K562 (cell line): ENCODE data around the gene SPOUT1. TPM values are rescaled to one million over a fixed set of nuclear protein-coding genes. Genes with fewer than 3 reads are reported as not detected.

Experiments used
- CCNT2 ChIP-seq: IDR thresholded peaks from 2 replicates; pipeline ENCODE4 v1.6.1; 2011; ENCODE audit warnings: borderline replicate concordance, low read depth, mild to moderate bottlenecking, moderate library complexity, mixed read lengths, low read length; ENCODE audit not compliant: insufficient read length; ENCODE audit errors: extremely low read depth
- FOXP4 ChIP-seq: sonication (generic); formaldehyde crosslinking; IDR thresholded peaks from 2 replicates; pipeline ENCODE4 v1.8.0; 2022; ENCODE audit warnings: mild to moderate bottlenecking, missing genetic modification reagents, borderline replicate concordance
- ILK ChIP-seq: fragments of 450-650 bp; IDR thresholded peaks from 2 replicates; pipeline ENCODE4 v1.6.1; 2016; ENCODE audit warnings: missing genetic modification characterization, low read depth, mild to moderate bottlenecking, missing compliant biosample characterization, moderate library complexity, borderline replicate concordance
- KDM1A ChIP-seq, 2 experiments: fragments of 450-650 bp; IDR thresholded peaks; 2 replicates each; pipeline ENCODE4 v1.6.1; 2016; ENCODE audit warnings: mild to moderate bottlenecking in 2 of 2
- MYBL2 ChIP-seq, 2 experiments: fragments of 450-650 bp in 1 of 2; sonication (generic) in 1 of 2; formaldehyde crosslinking in 1 of 2; IDR thresholded peaks; 2 replicates each; pipeline versions ENCODE4 v1.6.1 to v1.8.1; 2017 to 2022; ENCODE audit warnings: borderline replicate concordance in 1 of 2, inconsistent platforms in 1 of 2, low read depth in 1 of 2, mild to moderate bottlenecking in 1 of 2, missing genetic modification reagents in 1 of 2, moderate library complexity in 1 of 2
- NCOR1 ChIP-seq: fragments of 450-650 bp; IDR thresholded peaks from 2 replicates; pipeline ENCODE4 v1.6.1; 2016; ENCODE audit warnings: mild to moderate bottlenecking, moderate library complexity
- NR2C1 ChIP-seq, 2 experiments: fragments of 450-650 bp; IDR thresholded peaks; 2 replicates each; pipeline ENCODE4 v1.6.1; 2017; ENCODE audit warnings: mild to moderate bottlenecking in 2 of 2, antibody characterized with exemption in 1 of 2, inconsistent platforms in 1 of 2, missing compliant biosample characterization in 1 of 2, missing genetic modification characterization in 1 of 2
- RNF2 ChIP-seq: sonication (generic); IDR thresholded peaks from 2 replicates; pipeline ENCODE4 v1.6.1; 2016
- TBL1XR1 ChIP-seq, 2 experiments: IDR thresholded peaks; 2 replicates each; pipeline ENCODE4 v1.6.1; 2012; ENCODE audit warnings: improper control_type of control experiment in 2 of 2, low read length in 2 of 2, mild to moderate bottlenecking in 1 of 2
- TCF3 ChIP-seq: sonication (generic); formaldehyde crosslinking; IDR thresholded peaks from 2 replicates; pipeline ENCODE4 v1.4.0; 2020; ENCODE audit warnings: mild to moderate bottlenecking, missing genetic modification reagents
- TFE3 ChIP-seq: fragments of 450-650 bp; formaldehyde crosslinking; IDR thresholded peaks from 2 replicates; pipeline ENCODE4 v1.4.0; 2020; ENCODE audit warnings: mild to moderate bottlenecking, mixed read lengths
- YY1 ChIP-seq, 3 experiments: IDR thresholded peaks; 2 replicates each; pipeline ENCODE4 v1.6.1; 2011; ENCODE audit warnings: low read length in 2 of 3, mild to moderate bottlenecking in 2 of 3, moderate library complexity in 2 of 3, borderline replicate concordance in 1 of 3, control low read depth in 1 of 3, low read depth in 1 of 3; ENCODE audit not compliant: insufficient read depth in 3 of 3, insufficient replicate concordance in 2 of 3, control insufficient read depth in 1 of 3, insufficient read length in 1 of 3; ENCODE audit errors: extremely low read depth in 1 of 3
- ZBTB49 ChIP-seq: sonication (generic); formaldehyde crosslinking; IDR thresholded peaks from 2 replicates; pipeline ENCODE4 v1.8.0; 2022; ENCODE audit warnings: missing genetic modification reagents, mild to moderate bottlenecking, borderline replicate concordance
- ZMIZ1 ChIP-seq, 2 experiments: fragments of 150-350 bp in 1 of 2; IDR thresholded peaks; 2 replicates each; pipeline ENCODE4 v1.6.1; 2012 to 2016; ENCODE audit warnings: low read depth in 2 of 2, low read length in 2 of 2, mild to moderate bottlenecking in 1 of 2, moderate library complexity in 1 of 2
- polyA plus RNA-seq, 8 experiments: library from polyadenylated mRNA; depleted of rRNA in 4 of 8; stranded (reverse) in 5 of 8; unstranded in 3 of 8; fragments of >200 nt; fragmentation: Nextera tagmentation in 2 of 8; fragmentation: Illumina TruSeq in 1 of 8; extraction: Ambion mirVana in 2 of 8; extraction: Trizol in 1 of 8; gene quantifications; 2 replicates each; pipeline versions ENCODE4 v1.2.1 to v1.2.3, GENCODE V29; 2011 to 2014; ENCODE audit warnings: inconsistent platforms in 1 of 8, missing spikeins in 1 of 8
- total RNA-seq, 7 experiments: library from RNA; depleted of rRNA in 6 of 7; stranded (reverse); fragments of >200 nt in 6 of 7; fragmentation: Illumina TruSeq in 2 of 7; extraction: Trizol in 2 of 7; gene quantifications; 2 replicates each; pipeline versions ENCODE4 v1.2.1 to v1.2.3, GENCODE V29; 2011 to 2021; ENCODE audit warnings: low replicate concordance in 1 of 7

SPOUT1 gene
- total and polyA plus RNA-seq, 9 of the 15 experiments (the other 6 are each of a cell fraction or from before 2014, with no cell fraction given): 10.6 to 121 (median 37.4) TPM

GRCh38 chr9:128870128-128870940 is 40.7 kb upstream of the SPOUT1 start (continued):
- TF ChIP-seq ZMIZ1 (IDR thresholded peaks at IDR 0.05; ENCODE audit: low read depth in 2 of 2, low read length in 2 of 2) (0 out of 4 replicates have a peak, but pooled peaks of 1 of the 2 experiments have one; percentile 58), FOXP4 (CRISPR knock-in tag) (0 out of 2 replicates have a peak, but pooled peaks have one; percentile 18), TFE3 (no peak), NCOR1 (peak; percentile 85), ILK (tag) (no peak), MYBL2 (IDR thresholded peaks at IDR 0.05; ENCODE audit: low read depth) (no peak), MYBL2 (CRISPR knock-in tag; IDR thresholded peaks at IDR 0.05; ENCODE audit: borderline replicate concordance) (no peak), NR2C1 (IDR thresholded peaks at IDR 0.05) (peak; percentile 43; the same call in 1 of the 2 replicates), NR2C1 (tag; IDR thresholded peaks at IDR 0.05) (peak; percentile 76), YY1 (IDR thresholded peaks at IDR 0.05; ENCODE audit: borderline replicate concordance in 1 of 3, control insufficient read depth in 1 of 3, extremely low read depth in 1 of 3, insufficient read depth in 3 of 3, insufficient read length in 1 of 3, insufficient replicate concordance in 2 of 3, low read depth in 1 of 3, low read length in 2 of 3) (peak in 1 of 3 experiments; percentile 43), RNF2 (no peak), KDM1A (IDR thresholded peaks at IDR 0.05) (peak; percentile 87 to 90), ZBTB49 (CRISPR knock-in tag) (no peak), TCF3 (peak; percentile 87), CCNT2 (no peak), TBL1XR1 (IDR thresholded peaks at IDR 0.05; ENCODE audit: low read length in 2 of 2) (peak in 1 of 2 experiments; percentile 29; a peak in 1 of 4 replicates)
